ENCODE data around the gene PLCB1.

PLCB1 gene

DNA sequence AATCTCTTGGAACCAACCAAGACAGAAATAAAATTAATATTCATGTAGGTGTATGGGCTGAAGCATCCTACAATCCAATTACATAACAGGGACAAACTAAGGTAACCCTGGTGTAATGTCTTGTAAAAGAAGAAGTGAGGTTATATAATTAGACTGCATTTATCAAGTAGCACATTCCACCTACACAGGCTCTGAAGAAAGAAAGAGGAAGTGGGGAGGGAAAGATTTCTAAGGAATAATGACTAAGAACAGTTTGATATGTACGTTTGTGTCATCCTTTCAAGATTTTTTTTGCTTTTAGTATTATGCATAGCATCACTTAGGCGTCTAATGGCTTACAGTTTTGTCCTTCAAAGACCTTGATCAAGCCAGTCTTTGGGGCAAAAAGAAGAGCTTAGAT, 139.7 kb downstream of the PLCB1 start:
- DNase-seq (ENCODE audit: low read depth), result no peak
- H3K4me3 ChIP-seq (ENCODE audit: control insufficient read depth, low read depth, low read length), result no peak overlapping the region
- TF ChIP-seq, protein P1, sequence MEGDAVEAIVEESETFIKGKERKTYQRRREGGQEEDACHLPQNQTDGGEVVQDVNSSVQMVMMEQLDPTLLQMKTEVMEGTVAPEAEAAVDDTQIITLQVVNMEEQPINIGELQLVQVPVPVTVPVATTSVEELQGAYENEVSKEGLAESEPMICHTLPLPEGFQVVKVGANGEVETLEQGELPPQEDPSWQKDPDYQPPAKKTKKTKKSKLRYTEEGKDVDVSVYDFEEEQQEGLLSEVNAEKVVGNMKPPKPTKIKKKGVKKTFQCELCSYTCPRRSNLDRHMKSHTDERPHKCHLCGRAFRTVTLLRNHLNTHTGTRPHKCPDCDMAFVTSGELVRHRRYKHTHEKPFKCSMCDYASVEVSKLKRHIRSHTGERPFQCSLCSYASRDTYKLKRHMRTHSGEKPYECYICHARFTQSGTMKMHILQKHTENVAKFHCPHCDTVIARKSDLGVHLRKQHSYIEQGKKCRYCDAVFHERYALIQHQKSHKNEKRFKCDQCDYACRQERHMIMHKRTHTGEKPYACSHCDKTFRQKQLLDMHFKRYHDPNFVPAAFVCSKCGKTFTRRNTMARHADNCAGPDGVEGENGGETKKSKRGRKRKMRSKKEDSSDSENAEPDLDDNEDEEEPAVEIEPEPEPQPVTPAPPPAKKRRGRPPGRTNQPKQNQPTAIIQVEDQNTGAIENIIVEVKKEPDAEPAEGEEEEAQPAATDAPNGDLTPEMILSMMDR (conservative IDR thresholded peaks at IDR 0.05; ENCODE audit: control insufficient read depth, insufficient read depth, low read depth, low read length), result no peak

DNA sequence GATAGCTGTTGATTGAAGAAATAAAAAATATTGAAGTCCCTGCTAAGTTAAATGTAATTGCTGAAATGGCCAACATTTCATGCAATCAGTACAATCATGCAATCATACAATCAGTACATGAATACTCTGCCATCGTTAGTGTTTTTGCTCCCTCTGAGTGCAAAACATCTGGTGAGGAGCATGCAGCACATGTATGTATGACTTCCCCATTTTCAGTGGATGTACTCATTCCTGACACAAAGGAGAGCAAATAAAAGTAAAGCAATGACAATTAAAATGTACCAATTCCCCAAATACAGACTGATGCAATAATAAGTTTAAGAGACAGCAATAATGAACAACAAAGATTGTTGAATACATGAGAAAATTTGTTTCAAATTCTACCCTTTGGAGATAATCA, 140.7 kb downstream of the PLCB1 start:
- DNase-seq (ENCODE audit: low read depth), result no peak
- no peak overlapping the region for H3K4me3 ChIP-seq (ENCODE audit: control insufficient read depth, low read depth, low read length)
- TF ChIP-seq, protein P1 (conservative IDR thresholded peaks at IDR 0.05; ENCODE audit: control insufficient read depth, insufficient read depth, low read depth, low read length), result no peak

DNA sequence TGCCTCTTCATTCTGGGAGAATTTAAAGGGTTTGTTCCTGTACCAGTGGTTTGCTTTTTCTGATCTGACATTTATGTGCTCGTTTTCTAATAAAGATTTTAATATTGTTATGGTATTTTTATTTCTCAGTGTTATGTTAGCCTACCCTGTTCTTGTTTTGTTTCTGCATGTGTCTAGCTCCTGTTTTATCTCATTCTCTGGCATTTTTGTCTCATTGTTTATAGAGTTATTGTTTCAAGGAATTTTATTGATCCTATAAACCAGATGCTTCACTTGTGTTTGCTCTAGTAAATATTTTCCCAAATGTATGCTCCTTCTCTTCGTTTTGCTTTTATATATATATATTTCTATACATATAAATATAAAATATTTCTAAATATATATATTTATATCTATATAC, 152.8 kb downstream of the PLCB1 start:
- TF ChIP-seq, protein P1 (conservative IDR thresholded peaks at IDR 0.05; ENCODE audit: control insufficient read depth, insufficient read depth, low read depth, low read length), result no peak
- no peak overlapping the region for H3K4me3 ChIP-seq (ENCODE audit: control insufficient read depth, low read depth, low read length)
- DNase-seq (ENCODE audit: low read depth), result no peak

DNA sequence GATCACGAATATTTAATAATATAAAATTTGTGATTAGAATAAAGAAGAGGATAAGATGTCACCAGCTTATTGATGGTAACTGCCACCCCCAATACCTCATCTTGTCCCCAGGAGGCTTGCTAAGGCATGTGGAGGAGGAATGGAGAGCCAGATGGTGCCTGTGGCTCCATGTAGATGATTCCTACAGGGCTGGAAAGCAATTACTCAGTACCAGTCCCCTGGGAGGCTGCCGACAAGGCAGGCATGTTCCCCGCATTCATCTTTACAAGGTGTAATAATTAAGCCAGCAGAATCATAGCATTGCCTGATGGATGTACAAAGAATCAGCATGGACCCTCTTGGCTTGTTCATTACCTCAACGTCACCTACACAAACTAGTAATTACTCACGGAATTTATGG, 155.3 kb downstream of the PLCB1 start:
- DNase-seq (ENCODE audit: low read depth), result no peak
- TF ChIP-seq, protein P1 (conservative IDR thresholded peaks at IDR 0.05; ENCODE audit: control insufficient read depth, insufficient read depth, low read depth, low read length), result no peak
- H3K4me3 ChIP-seq (ENCODE audit: control insufficient read depth, low read depth, low read length), result no peak overlapping the region

DNA sequence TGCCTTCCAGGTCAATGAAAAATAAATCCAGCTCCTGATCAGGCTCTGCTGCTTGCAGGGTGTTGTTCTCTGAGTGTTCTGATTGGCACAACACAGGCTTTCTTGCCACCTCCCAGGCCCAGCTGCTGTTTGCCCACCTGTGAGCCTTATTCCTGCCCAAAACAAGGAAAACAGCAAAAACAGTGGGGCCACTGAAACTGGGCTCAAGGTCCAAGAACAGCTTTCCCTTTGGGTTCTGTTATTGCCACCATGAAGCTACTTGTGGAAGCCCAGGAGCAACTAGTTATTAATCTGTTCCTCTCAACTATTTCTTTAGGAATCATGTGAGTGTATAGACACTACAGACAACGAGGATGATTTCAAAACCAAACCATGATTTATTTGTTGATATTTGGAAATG, 159.1 kb downstream of the PLCB1 start:
- H3K4me3 ChIP-seq (ENCODE audit: control insufficient read depth, low read depth, low read length), result no peak overlapping the region
- TF ChIP-seq, protein P1 (conservative IDR thresholded peaks at IDR 0.05; ENCODE audit: control insufficient read depth, insufficient read depth, low read depth, low read length), result no peak
- DNase-seq (ENCODE audit: low read depth), result no peak

DNA sequence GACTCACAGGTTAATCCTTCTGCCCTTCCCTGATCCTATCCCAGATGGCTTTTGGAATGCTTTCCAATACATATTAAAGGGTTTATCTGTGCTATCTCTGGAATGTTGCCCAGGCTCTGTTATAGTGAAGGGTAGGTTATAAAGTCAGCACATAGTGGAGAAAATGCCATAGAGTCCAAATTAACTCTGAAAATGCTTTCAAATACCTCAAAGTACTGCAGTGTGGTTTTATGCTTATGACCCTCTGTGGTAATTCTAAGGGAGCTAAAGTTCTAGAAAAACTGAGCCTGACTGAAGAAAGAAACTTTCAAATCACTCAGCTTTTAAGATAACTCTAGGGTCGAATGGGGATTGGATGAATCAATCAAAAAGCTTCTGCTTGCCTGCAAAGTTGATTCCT, 159.8 kb downstream of the PLCB1 start:
- H3K4me3 ChIP-seq (ENCODE audit: control insufficient read depth, low read depth, low read length), result no peak overlapping the region
- no peak for DNase-seq (ENCODE audit: low read depth)
- TF ChIP-seq, protein P1 (conservative IDR thresholded peaks at IDR 0.05; ENCODE audit: control insufficient read depth, insufficient read depth, low read depth, low read length), result no peak

DNA sequence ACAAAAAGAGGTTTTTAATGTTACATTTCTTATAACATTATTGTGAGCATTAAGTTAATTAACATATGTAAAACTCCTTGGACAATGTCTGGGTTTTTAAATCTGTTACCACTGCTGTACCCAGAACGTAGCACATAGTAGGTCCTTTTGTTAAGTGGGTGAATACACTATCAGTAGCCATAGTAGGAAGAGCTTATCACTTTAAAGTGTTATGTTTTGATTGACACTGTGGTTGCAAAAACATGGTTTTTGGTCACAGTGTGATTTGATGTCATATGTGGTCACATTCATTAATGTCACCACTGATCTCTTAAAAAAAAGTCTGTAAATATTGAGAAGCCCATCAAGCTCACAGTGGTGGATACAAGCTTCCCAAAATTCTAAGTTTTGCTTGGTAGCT, 160.7 kb downstream of the PLCB1 start:
- DNase-seq (ENCODE audit: low read depth), result no peak
- TF ChIP-seq, protein P1 (conservative IDR thresholded peaks at IDR 0.05; ENCODE audit: control insufficient read depth, insufficient read depth, low read depth, low read length), result no peak
- H3K4me3 ChIP-seq (ENCODE audit: control insufficient read depth, low read depth, low read length), result no peak overlapping the region

Data from fibroblast of mammary gland (primary cell).